Transverse colon (tissue), 4 donors: ENCODE results near the gene PBXIP1. TPM values are rescaled to one million over a fixed set of nuclear protein-coding genes. Genes with fewer than 3 reads are reported as not detected.

ENCODE experiments used
- DNase-seq: peaks from one replicate; pipeline ENCODE4 v3.0.0-alpha.2; 2019
- H3K27ac ChIP-seq, 4 donors: fragments of 200-600 bp; sonication (generic); 2 replicates each; pipeline ENCODE4 v1.5.1; 2016 to 2018; ENCODE audit warnings: inconsistent platforms in 4 of 4
- H3K27me3 ChIP-seq: fragments of 200-600 bp; sonication (generic); 2 replicates; pipeline ENCODE4 v1.5.1; 2017; ENCODE audit warnings: inconsistent platforms
- H3K36me3 ChIP-seq, 4 donors: fragments of 200-600 bp; sonication (generic); 2 replicates each; pipeline ENCODE4 v1.5.1; 2017 to 2019; ENCODE audit warnings: inconsistent platforms in 4 of 4
- H3K4me1 ChIP-seq, 4 donors: fragments of 200-600 bp; sonication (generic); 2 replicates each; pipeline ENCODE4 v1.5.1; 2017 to 2020; ENCODE audit warnings: inconsistent platforms in 4 of 4
- H3K4me3 ChIP-seq, 4 donors: fragments of 200-600 bp; sonication (generic); 1 replicate in 1 of 4; 2 replicates in 3 of 4; pipeline versions ENCODE4 v1.5.1 to v1.6.1; 2017 to 2019; ENCODE audit warnings: inconsistent platforms in 4 of 4
- H3K9me3 ChIP-seq, 2 donors: fragments of 200-600 bp; sonication (generic); 2 replicates each; pipeline ENCODE4 v1.5.1; 2017 to 2019; ENCODE audit warnings: inconsistent platforms in 2 of 2
- CTCF ChIP-seq, 5 experiments: fragments of 200-600 bp in 3 of 5; fragments of 450-650 bp in 2 of 5; sonication (generic) in 3 of 5; IDR thresholded peaks; 1 replicate in 2 of 5; 2 replicates in 3 of 5; pipeline ENCODE4 v1.5.1; 2016 to 2017; ENCODE audit warnings: antibody characterized with exemption in 5 of 5, inconsistent platforms in 3 of 5, mild to moderate bottlenecking in 2 of 5, moderate library complexity in 1 of 5
- EP300 ChIP-seq: sonication (generic); formaldehyde crosslinking; IDR thresholded peaks from one replicate; pipeline ENCODE4 v1.6.1; 2017; ENCODE audit warnings: antibody characterized with exemption, low read depth
- POLR2A ChIP-seq: fragments of 450-650 bp; IDR thresholded peaks from one replicate; pipeline ENCODE4 v1.6.1; 2016; ENCODE audit warnings: antibody characterized with exemption, mild to moderate bottlenecking, moderate library complexity
- POLR2AphosphoS5 ChIP-seq, 3 donors: sonication (generic); formaldehyde crosslinking; IDR thresholded peaks; one replicate each; pipeline ENCODE4 v1.6.1; 2016; ENCODE audit warnings: antibody characterized with exemption in 3 of 3
- WGBS, 2 donors: methylation state at CpG; one replicate each; pipeline ENCODE4 v1.1.5; 2018; ENCODE audit warnings: low coverage in 1 of 2; 5-methylcytosine and 5-hydroxymethylcytosine counted together
- in situ Hi-C, 4 donors: fragments of 200-750 bp; cut with MboI; loops; one replicate each; pipeline versions ENCODE4 v1.15.0 to v1.15.1; 2017; ENCODE audit warnings: low sequenced_read_pairs in 3 of 4, low pct_ligation_motif_present in 1 of 4, low pct_unique_long_range_greater_than_20kb in 1 of 4
- intact Hi-C: fragments of 100-400 bp; cut with DNase I; formaldehyde crosslinking; loops from one replicate; pipeline ENCODE4 v1.15.1; 2023; ENCODE audit warnings: low total_unique reads
- total RNA-seq, 4 donors: library from RNA; depleted of rRNA; stranded (reverse); fragments of >200 nt; gene quantifications; one replicate each; pipeline ENCODE4 v1.1.0, GENCODE V29; 2016

Gene PBXIP1
- total RNA-seq, 4 donors from 2014 or later: 54.1 to 94.1 (median 83.6) TPM

GRCh38 chr1:154941333-154942013, 14.4 kb downstream of the PBXIP1 start:
- H3K27me3 ChIP-seq: no peaks in the 10 kb centered on the region
- no peak overlapping the region for H3K4me3 ChIP-seq
- WGBS, 2 donors: 50 to 64% methylated on average over 1 to 5 of the region's 5 CpGs
- no peaks in the 10 kb centered on the region for H3K9me3 ChIP-seq
- no peaks in the 10 kb centered on the region for H3K36me3 ChIP-seq
- peaks cover 19 to 50% (median 33%) of the 10 kb centered on the region in 4 donors for H3K4me1 ChIP-seq
- in situ Hi-C loops (no loop called here), intact Hi-C loops (no loop called here)
- no peak for DNase-seq
- peak overlapping the region in 3 of 4 donors; percentile 52 to 64 (median 62) for H3K27ac ChIP-seq
- TF ChIP-seq CTCF (IDR thresholded peaks at IDR 0.05) (no peak), POLR2A (no peak), POLR2AphosphoS5 (IDR thresholded peaks at IDR 0.05) (no peak), EP300 (no peak)

GRCh38 chr1:154940651-154941194, 15.2 kb downstream of the PBXIP1 start:
- Histone ChIP-seq H3K27ac (no peak overlapping the region), H3K4me3 (no peak overlapping the region), H3K36me3 (no peaks in the 10 kb centered on the region), H3K9me3 (no peaks in the 10 kb centered on the region), H3K27me3 (no peaks in the 10 kb centered on the region), H3K4me1 (peaks cover 19 to 55% (median 38%) of the 10 kb centered on the region in 4 donors)
- in situ Hi-C loops: no loop called here
- intact Hi-C loops: no loop called here
- DNase-seq: no peak
- 68 to 76% methylated on average over 7 to 8 of the region's 8 CpGs for WGBS, 2 donors
- TF ChIP-seq CTCF (IDR thresholded peaks at IDR 0.05): no peak
- TF ChIP-seq EP300: no peak
- no peak for TF ChIP-seq POLR2A
- TF ChIP-seq POLR2AphosphoS5 (IDR thresholded peaks at IDR 0.05): no peak

- H3K4me3 ChIP-seq: no peak overlapping the region
- H3K4me1 ChIP-seq: peaks cover 19 to 61% (median 41%) of the 10 kb centered on the region in 4 donors
- H3K27ac ChIP-seq: no peak overlapping the region
- intact Hi-C loops (no loop called here), in situ Hi-C loops (no loop called here)
- no peak for TF ChIP-seq POLR2A
- no peak for TF ChIP-seq EP300
- no peak for TF ChIP-seq CTCF (IDR thresholded peaks at IDR 0.05)
- no peak for TF ChIP-seq POLR2AphosphoS5 (IDR thresholded peaks at IDR 0.05)
- no peaks in the 10 kb centered on the region for H3K9me3 ChIP-seq
- no peak for DNase-seq
- 92% methylated on average over 1 of the region's 1 CpG; no CpG with 5 or more reads in 1 of the 2 donors for WGBS, 2 donors
- H3K36me3 ChIP-seq: no peaks in the 10 kb centered on the region
- H3K27me3 ChIP-seq: no peaks in the 10 kb centered on the region
Observed at GRCh38 chr1:154940213-154940560, 15.7 kb downstream of the PBXIP1 start.

GRCh38 chr1:154938604-154939399, 17.1 kb downstream of the PBXIP1 start:
- Histone ChIP-seq H3K36me3 (no peaks in the 10 kb centered on the region), H3K4me1 (peaks cover 16 to 47% (median 34%) of the 10 kb centered on the region in 4 donors), H3K27ac (peak overlapping the region; percentile 92 to 97 (median 96)), H3K27me3 (no peaks in the 10 kb centered on the region), H3K4me3 (no peak overlapping the region), H3K9me3 (no peaks in the 10 kb centered on the region)
- intact Hi-C loops (no loop called here), in situ Hi-C loops (no loop called here)
- no peak for TF ChIP-seq EP300
- no peak for TF ChIP-seq CTCF (IDR thresholded peaks at IDR 0.05)
- no peak for TF ChIP-seq POLR2A
- no peak for TF ChIP-seq POLR2AphosphoS5 (IDR thresholded peaks at IDR 0.05)
- WGBS, 2 donors: 93 to 94% methylated on average over 6 to 7 of the region's 7 CpGs
- no peak for DNase-seq
